NCI-H128 (cell line): ENCODE data around the gene VAV2.

ENCODE experiments used
- DNase-seq: peaks from one replicate; lab custom pipeline; 2025; ENCODE audit not compliant: unreplicated experiment; lab: John Stamatoyannopoulos, UW

The VAV2 gene

GRCh38 chr9:133737774-133738639 lies 254.1 kb downstream of the VAV2 start, which contains the start of gene SARDH:
Gene SARDH (minus strand): TSS chr9:133738352. CDS start chr9:133734173, 4,179 bp downstream.
- peak; percentile 10 for DNase-seq

GRCh38 chr9:133737071-133737773 lies 254.9 kb downstream of the VAV2 start:
- DNase-seq = no peak

- DNase-seq = no peak
Observed at GRCh38 chr9:133735931-133736330, 256.2 kb downstream of the VAV2 start.

GRCh38 chr9:133735415-133735775 lies 256.7 kb downstream of the VAV2 start:
- DNase-seq = no peak

- DNase-seq = no peak
Observed at GRCh38 chr9:133734590-133735414, 257.3 kb downstream of the VAV2 start.

GRCh38 chr9:133733796-133734533 lies 258.2 kb downstream of the VAV2 start:
- DNase-seq = no peak

GRCh38 chr9:133733421-133733795 lies 258.7 kb downstream of the VAV2 start:
- no peak for DNase-seq

- no peak for DNase-seq
Observed at GRCh38 chr9:133732639-133733408, 259.3 kb downstream of the VAV2 start.

- peak; percentile 75 for DNase-seq
Observed at GRCh38 chr9:133731876-133732638, 260.1 kb downstream of the VAV2 start.

GRCh38 chr9:133730994-133731715 lies 261.0 kb downstream of the VAV2 start:
- no peak for DNase-seq

GRCh38 chr9:133729617-133730281 lies 262.4 kb downstream of the VAV2 start:
- DNase-seq = no peak

- no peak for DNase-seq
Observed at GRCh38 chr9:133728856-133729616, 263.1 kb downstream of the VAV2 start.

- no peak for DNase-seq
Observed at GRCh38 chr9:133727876-133728441, 264.2 kb downstream of the VAV2 start.

- DNase-seq = no peak
Observed at GRCh38 chr9:133727277-133727875, 264.7 kb downstream of the VAV2 start.

GRCh38 chr9:133726401-133727276 lies 265.5 kb downstream of the VAV2 start:
- peak; percentile 55 for DNase-seq

GRCh38 chr9:133725886-133726285 lies 266.2 kb downstream of the VAV2 start:
- DNase-seq = no peak
